ENCODE measurements around the gene ZNF823. TPM values are rescaled to one million over a fixed set of nuclear protein-coding genes. Genes with fewer than 3 reads are reported as not detected.

ZNF823 gene
- total RNA-seq, 2 donors from 2014 or later, result 2.8 to 3.2 TPM

GRCh38 chr19:11763117-11763516, 24.4 kb upstream of the ZNF823 start:
- no peak for ATAC-seq
- no peak overlapping the region for H3K4me3 Mint-ChIP-seq

GRCh38 chr19:11759805-11760204, 21.1 kb upstream of the ZNF823 start:
- H3K9me3 Mint-ChIP-seq, result peaks cover 15% of the 10 kb centered on the region

More at GRCh38 chr19:11763117-11763516, 24.4 kb upstream of the ZNF823 start:
- no peak for DNase-seq (ENCODE audit: low spot score)
- H3K9me3 Mint-ChIP-seq, result peaks cover 4% of the 10 kb centered on the region
- no peak overlapping the region for H3K27ac Mint-ChIP-seq
- H3K36me3 Mint-ChIP-seq, result peaks cover 13% of the 10 kb centered on the region
- H3K4me1 Mint-ChIP-seq (ENCODE audit: low read depth in 2 of 2), result peaks cover 9 to 10% of the 10 kb centered on the region in 2 donors
- peaks cover 14 to 15% of the 10 kb centered on the region in 2 donors for H3K27me3 Mint-ChIP-seq

GRCh38 chr19:11756965-11757364, 18.2 kb upstream of the ZNF823 start:
- no peak for DNase-seq (ENCODE audit: low spot score)
- no peak for ATAC-seq
- peaks cover 14% of the 10 kb centered on the region for H3K9me3 Mint-ChIP-seq
- no peak overlapping the region for H3K4me3 Mint-ChIP-seq
- H3K4me1 Mint-ChIP-seq (ENCODE audit: low read depth in 2 of 2), result no peaks in the 10 kb centered on the region
- H3K27me3 Mint-ChIP-seq, result peaks cover 19 to 31% of the 10 kb centered on the region in 2 donors
- H3K36me3 Mint-ChIP-seq, result peaks cover 25% of the 10 kb centered on the region
- no peak overlapping the region for H3K27ac Mint-ChIP-seq

More at GRCh38 chr19:11759805-11760204, 21.1 kb upstream of the ZNF823 start:
- Mint-ChIP-seq H3K27ac (no peak overlapping the region), H3K36me3 (peaks cover 21% of the 10 kb centered on the region), H3K27me3 (peaks cover 13 to 21% of the 10 kb centered on the region in 2 donors), H3K4me3 (no peak overlapping the region), H3K4me1 (ENCODE audit: low read depth in 2 of 2) (peaks cover 0 to 3% of the 10 kb centered on the region in 2 donors)
- DNase-seq (ENCODE audit: low spot score), result no peak
- no peak for ATAC-seq

GRCh38 chr19:11754663-11755062, 15.9 kb upstream of the ZNF823 start:
- ATAC-seq (no peak), DNase-seq (ENCODE audit: low spot score) (no peak)
- Mint-ChIP-seq H3K27me3 (peaks cover 27 to 32% of the 10 kb centered on the region in 2 donors), H3K36me3 (peaks cover 31% of the 10 kb centered on the region), H3K27ac (no peak overlapping the region), H3K9me3 (peaks cover 14% of the 10 kb centered on the region), H3K4me1 (ENCODE audit: low read depth in 2 of 2) (no peaks in the 10 kb centered on the region), H3K4me3 (no peak overlapping the region)

GRCh38 chr19:11752244-11752736, 13.5 kb upstream of the ZNF823 start:
- Mint-ChIP-seq H3K27me3 (peaks cover 28 to 34% of the 10 kb centered on the region in 2 donors), H3K4me3 (no peak overlapping the region), H3K4me1 (ENCODE audit: low read depth in 2 of 2) (no peaks in the 10 kb centered on the region), H3K9me3 (peaks cover 15% of the 10 kb centered on the region), H3K27ac (no peak overlapping the region), H3K36me3 (peaks cover 46% of the 10 kb centered on the region)
- DNase-seq (ENCODE audit: low spot score) (no peak), ATAC-seq (no peak)

- H3K27me3 Mint-ChIP-seq, result peaks cover 30 to 32% of the 10 kb centered on the region in 2 donors
- H3K36me3 Mint-ChIP-seq, result peaks cover 45% of the 10 kb centered on the region
- H3K27ac Mint-ChIP-seq, result no peak overlapping the region
- DNase-seq (ENCODE audit: low spot score), result no peak
- no peaks in the 10 kb centered on the region for H3K4me1 Mint-ChIP-seq (ENCODE audit: low read depth in 2 of 2)
- no peak overlapping the region for H3K4me3 Mint-ChIP-seq
- peaks cover 12% of the 10 kb centered on the region for H3K9me3 Mint-ChIP-seq
- no peak for ATAC-seq
Measured at GRCh38 chr19:11749751-11750150, 11.0 kb upstream of the ZNF823 start.

GRCh38 chr19:11747277-11747676, 8.5 kb upstream of the ZNF823 start:
- H3K27me3 Mint-ChIP-seq, result peaks cover 23 to 32% of the 10 kb centered on the region in 2 donors
- H3K4me3 Mint-ChIP-seq, result no peak overlapping the region
- DNase-seq (ENCODE audit: low spot score) (no peak), ATAC-seq (no peak)
- H3K27ac Mint-ChIP-seq, result no peak overlapping the region
- peaks cover 9% of the 10 kb centered on the region for H3K9me3 Mint-ChIP-seq
- peaks cover 34% of the 10 kb centered on the region for H3K36me3 Mint-ChIP-seq
- H3K4me1 Mint-ChIP-seq (ENCODE audit: low read depth in 2 of 2), result no peaks in the 10 kb centered on the region

GRCh38 chr19:11745869-11746268, 7.1 kb upstream of the ZNF823 start:
- Mint-ChIP-seq H3K36me3 (peaks cover 31% of the 10 kb centered on the region), H3K27me3 (peaks cover 18% of the 10 kb centered on the region in 2 donors)

GRCh38 chr19:11737964-11738745, 591 bp downstream of the ZNF823 start:
- peaks cover 14 to 20% of the 10 kb centered on the region in 2 donors for H3K4me1 Mint-ChIP-seq (ENCODE audit: low read depth in 2 of 2)
- ATAC-seq, result peak; percentile 64 to 65
- peak; percentile 63 for DNase-seq (ENCODE audit: low spot score)
- no peaks in the 10 kb centered on the region for H3K36me3 Mint-ChIP-seq
- peak overlapping the region; percentile 97 for H3K4me3 Mint-ChIP-seq
- H3K27ac Mint-ChIP-seq, result peak overlapping the region; percentile 65 to 90
- peaks cover 5 to 6% of the 10 kb centered on the region in 2 donors for H3K27me3 Mint-ChIP-seq
- no peaks in the 10 kb centered on the region for H3K9me3 Mint-ChIP-seq

More at GRCh38 chr19:11745869-11746268, 7.1 kb upstream of the ZNF823 start:
- no peak for ATAC-seq
- no peak overlapping the region for H3K4me3 Mint-ChIP-seq
- H3K9me3 Mint-ChIP-seq, result peaks cover 9% of the 10 kb centered on the region
- no peaks in the 10 kb centered on the region for H3K4me1 Mint-ChIP-seq (ENCODE audit: low read depth in 2 of 2)
- no peak overlapping the region for H3K27ac Mint-ChIP-seq
- DNase-seq (ENCODE audit: low spot score), result no peak

GRCh38 chr19:11736696-11737095, 2.0 kb downstream of the ZNF823 start:
- H3K4me1 Mint-ChIP-seq (ENCODE audit: low read depth in 2 of 2), result peaks cover 14 to 20% of the 10 kb centered on the region in 2 donors

GRCh38 chr19:11735375-11735774, 3.4 kb downstream of the ZNF823 start:
- Mint-ChIP-seq H3K9me3 (no peaks in the 10 kb centered on the region), H3K4me3 (no peak overlapping the region)

More at GRCh38 chr19:11736696-11737095, 2.0 kb downstream of the ZNF823 start:
- H3K4me3 Mint-ChIP-seq, result peak overlapping the region; percentile 41
- H3K36me3 Mint-ChIP-seq, result no peaks in the 10 kb centered on the region
- ATAC-seq (no peak), DNase-seq (ENCODE audit: low spot score) (no peak)
- H3K27me3 Mint-ChIP-seq, result no peaks in the 10 kb centered on the region
- no peak overlapping the region for H3K27ac Mint-ChIP-seq
- H3K9me3 Mint-ChIP-seq, result no peaks in the 10 kb centered on the region

GRCh38 chr19:11729586-11729985, 9.2 kb downstream of the ZNF823 start:
- H3K4me3 Mint-ChIP-seq, result no peak overlapping the region
- H3K36me3 Mint-ChIP-seq, result peaks cover 9% of the 10 kb centered on the region
- DNase-seq (ENCODE audit: low spot score) (no peak), ATAC-seq (no peak)
- peaks cover 0 to 3% of the 10 kb centered on the region in 2 donors for H3K4me1 Mint-ChIP-seq (ENCODE audit: low read depth in 2 of 2)
- H3K27me3 Mint-ChIP-seq, result no peaks in the 10 kb centered on the region
- H3K9me3 Mint-ChIP-seq, result no peaks in the 10 kb centered on the region
- H3K27ac Mint-ChIP-seq, result no peak overlapping the region

More at GRCh38 chr19:11735375-11735774, 3.4 kb downstream of the ZNF823 start:
- ATAC-seq (no peak), DNase-seq (ENCODE audit: low spot score) (no peak)
- Mint-ChIP-seq H3K4me1 (ENCODE audit: low read depth in 2 of 2) (peaks cover 14 to 20% of the 10 kb centered on the region in 2 donors), H3K27me3 (no peaks in the 10 kb centered on the region), H3K36me3 (no peaks in the 10 kb centered on the region), H3K27ac (no peak overlapping the region)

GRCh38 chr19:11722414-11722813, 16.3 kb downstream of the ZNF823 start:
- H3K36me3 Mint-ChIP-seq, result peaks cover 49% of the 10 kb centered on the region
- H3K27me3 Mint-ChIP-seq, result no peaks in the 10 kb centered on the region
- H3K4me3 Mint-ChIP-seq, result no peak overlapping the region
- no peaks in the 10 kb centered on the region for H3K4me1 Mint-ChIP-seq (ENCODE audit: low read depth in 2 of 2)
- H3K9me3 Mint-ChIP-seq, result peaks cover 18% of the 10 kb centered on the region
- DNase-seq (ENCODE audit: low spot score) (no peak), ATAC-seq (no peak)
- no peak overlapping the region for H3K27ac Mint-ChIP-seq

- Mint-ChIP-seq H3K4me3 (no peak overlapping the region), H3K27ac (no peak overlapping the region), H3K4me1 (ENCODE audit: low read depth in 2 of 2) (no peaks in the 10 kb centered on the region), H3K36me3 (peaks cover 49% of the 10 kb centered on the region), H3K9me3 (peaks cover 20% of the 10 kb centered on the region), H3K27me3 (no peaks in the 10 kb centered on the region)
- no peak for DNase-seq (ENCODE audit: low spot score)
- no peak for ATAC-seq
Measured at GRCh38 chr19:11721681-11722080, 17.1 kb downstream of the ZNF823 start.
